ENCODE data around the gene SH3BP5L. TPM values are rescaled to one million over a fixed set of nuclear protein-coding genes. Genes with fewer than 3 reads are reported as not detected.
"Not testable (repeated sequence)": the region's sequence is repeated elsewhere in the genome, so short reads cannot be mapped to it uniquely, and the experiment has no call there.

SH3BP5L gene
- total and polyA plus RNA-seq, 8 donors = 9.6 to 20.0 (median 13.8) TPM

GRCh38 chr1:248802454-248802853 is 23.3 kb downstream of the SH3BP5L start:
- Histone ChIP-seq H3K36me3 (no peaks in the 10 kb centered on the region), H3K27ac (no peak overlapping the region), H3K27me3 (peaks cover 0 to 8% (median 0%) of the 10 kb centered on the region in 3 donors), H3K4me1 (peaks cover 0 to 28% (median 22%) of the 10 kb centered on the region in 4 donors), H3K4me3 (no peak overlapping the region), H3K9me3 (no peaks in the 10 kb centered on the region)
- no peak for TF ChIP-seq POLR2AphosphoS5 (IDR thresholded peaks at IDR 0.05)
- no peak for TF ChIP-seq EP300 (IDR thresholded peaks at IDR 0.05)
- TF ChIP-seq CTCF (IDR thresholded peaks at IDR 0.05) = no peak
- no peak for TF ChIP-seq POLR2A (IDR thresholded peaks at IDR 0.05)
- intact Hi-C loops (cut with DNase I; ENCODE audit: low total_unique reads) = no loop called here
- DNase-seq = no peak
- 76 to 92% (median 84%) methylated on average over 6 of the region's 6 CpGs for WGBS, 5 donors

- Histone ChIP-seq H3K36me3 (no peaks in the 10 kb centered on the region), H3K4me3 (no peak overlapping the region), H3K27ac (no peak overlapping the region), H3K9me3 (peaks cover 0 to 4% (median 2%) of the 10 kb centered on the region in 4 donors), H3K27me3 (peaks cover 0 to 8% (median 0%) of the 10 kb centered on the region in 3 donors), H3K4me1 (peaks cover 0 to 11% (median 7%) of the 10 kb centered on the region in 4 donors)
- no peak for DNase-seq
- WGBS, 5 donors = 67 to 86% (median 73%) methylated on average over 3 of the region's 3 CpGs
- intact Hi-C loops (cut with DNase I; ENCODE audit: low total_unique reads) = no loop called here
- TF ChIP-seq POLR2AphosphoS5 (IDR thresholded peaks at IDR 0.05) (no peak), EP300 (IDR thresholded peaks at IDR 0.05) (no peak), POLR2A (IDR thresholded peaks at IDR 0.05) (no peak), CTCF (IDR thresholded peaks at IDR 0.05) (no peak)
Measured at GRCh38 chr1:248800459-248800858, 25.3 kb downstream of the SH3BP5L start.

- DNase-seq = no peak
- Histone ChIP-seq H3K36me3 (no peaks in the 10 kb centered on the region), H3K9me3 (peaks cover 0 to 11% (median 7%) of the 10 kb centered on the region in 4 donors), H3K27me3 (peaks cover 0 to 8% (median 0%) of the 10 kb centered on the region in 3 donors), H3K27ac (no peak overlapping the region), H3K4me1 (no peaks in the 10 kb centered on the region), H3K4me3 (no peak overlapping the region)
- TF ChIP-seq CTCF (IDR thresholded peaks at IDR 0.05) (no peak), EP300 (IDR thresholded peaks at IDR 0.05) (no peak), POLR2A (IDR thresholded peaks at IDR 0.05) (no peak), POLR2AphosphoS5 (IDR thresholded peaks at IDR 0.05) (no peak)
- intact Hi-C loops (cut with DNase I; ENCODE audit: low total_unique reads) = no loop called here
- 77 to 85% (median 82%) methylated on average over 3 of the region's 3 CpGs for WGBS, 5 donors
Measured at GRCh38 chr1:248798791-248799190, 26.9 kb downstream of the SH3BP5L start.

GRCh38 chr1:248794663-248795062 is 31.1 kb downstream of the SH3BP5L start:
- H3K4me1 ChIP-seq; H3K27ac ChIP-seq; H3K27me3 ChIP-seq; H3K4me3 ChIP-seq; intact Hi-C loops (cut with DNase I; ENCODE audit: low total_unique reads); DNase-seq; H3K36me3 ChIP-seq: not testable (repeated sequence)
- H3K9me3 ChIP-seq = peaks cover 0 to 15% (median 7%) of the 10 kb centered on the region in 4 donors
- WGBS, 5 donors = 87 to 94% (median 89%) methylated on average over 5 of the region's 5 CpGs

GRCh38 chr1:248793592-248793991 is 32.1 kb downstream of the SH3BP5L start:
- Histone ChIP-seq H3K4me1 (no peaks in the 10 kb centered on the region), H3K9me3 (peaks cover 0 to 15% (median 7%) of the 10 kb centered on the region in 4 donors), H3K4me3 (no peak overlapping the region), H3K27ac (no peak overlapping the region), H3K27me3 (no peaks in the 10 kb centered on the region), H3K36me3 (no peaks in the 10 kb centered on the region)
- TF ChIP-seq POLR2A (IDR thresholded peaks at IDR 0.05) = no peak
- intact Hi-C loops (cut with DNase I; ENCODE audit: low total_unique reads) = no loop called here
- DNase-seq = no peak

All from stomach (tissue), 9 donors.